Measurements from ENCODE around the gene FAR1.

DNA sequence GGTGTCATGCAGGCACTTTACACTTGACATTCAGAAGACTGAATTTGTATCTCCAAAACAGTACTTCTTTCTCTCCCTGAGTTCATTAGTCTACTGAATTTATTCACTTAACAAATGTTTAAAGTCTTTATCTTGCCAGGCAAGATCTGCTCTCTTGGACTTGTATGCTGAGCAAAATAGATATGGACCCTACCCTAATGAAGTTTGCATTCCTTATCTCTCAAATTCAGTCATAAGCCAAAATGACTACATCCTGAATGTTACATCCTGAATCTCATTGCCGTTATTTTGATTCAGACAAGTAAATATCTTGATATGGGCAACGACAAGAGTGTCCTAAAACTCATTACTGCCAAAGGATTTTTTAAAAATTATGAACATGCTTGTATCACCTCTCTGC is 29.7 kb downstream of the FAR1 start:
- TF ChIP-seq, protein P1, sequence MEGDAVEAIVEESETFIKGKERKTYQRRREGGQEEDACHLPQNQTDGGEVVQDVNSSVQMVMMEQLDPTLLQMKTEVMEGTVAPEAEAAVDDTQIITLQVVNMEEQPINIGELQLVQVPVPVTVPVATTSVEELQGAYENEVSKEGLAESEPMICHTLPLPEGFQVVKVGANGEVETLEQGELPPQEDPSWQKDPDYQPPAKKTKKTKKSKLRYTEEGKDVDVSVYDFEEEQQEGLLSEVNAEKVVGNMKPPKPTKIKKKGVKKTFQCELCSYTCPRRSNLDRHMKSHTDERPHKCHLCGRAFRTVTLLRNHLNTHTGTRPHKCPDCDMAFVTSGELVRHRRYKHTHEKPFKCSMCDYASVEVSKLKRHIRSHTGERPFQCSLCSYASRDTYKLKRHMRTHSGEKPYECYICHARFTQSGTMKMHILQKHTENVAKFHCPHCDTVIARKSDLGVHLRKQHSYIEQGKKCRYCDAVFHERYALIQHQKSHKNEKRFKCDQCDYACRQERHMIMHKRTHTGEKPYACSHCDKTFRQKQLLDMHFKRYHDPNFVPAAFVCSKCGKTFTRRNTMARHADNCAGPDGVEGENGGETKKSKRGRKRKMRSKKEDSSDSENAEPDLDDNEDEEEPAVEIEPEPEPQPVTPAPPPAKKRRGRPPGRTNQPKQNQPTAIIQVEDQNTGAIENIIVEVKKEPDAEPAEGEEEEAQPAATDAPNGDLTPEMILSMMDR (IDR thresholded peaks at IDR 0.05; ENCODE audit: poor library complexity, severe bottlenecking), result no peak
- TF ChIP-seq, protein P2, sequence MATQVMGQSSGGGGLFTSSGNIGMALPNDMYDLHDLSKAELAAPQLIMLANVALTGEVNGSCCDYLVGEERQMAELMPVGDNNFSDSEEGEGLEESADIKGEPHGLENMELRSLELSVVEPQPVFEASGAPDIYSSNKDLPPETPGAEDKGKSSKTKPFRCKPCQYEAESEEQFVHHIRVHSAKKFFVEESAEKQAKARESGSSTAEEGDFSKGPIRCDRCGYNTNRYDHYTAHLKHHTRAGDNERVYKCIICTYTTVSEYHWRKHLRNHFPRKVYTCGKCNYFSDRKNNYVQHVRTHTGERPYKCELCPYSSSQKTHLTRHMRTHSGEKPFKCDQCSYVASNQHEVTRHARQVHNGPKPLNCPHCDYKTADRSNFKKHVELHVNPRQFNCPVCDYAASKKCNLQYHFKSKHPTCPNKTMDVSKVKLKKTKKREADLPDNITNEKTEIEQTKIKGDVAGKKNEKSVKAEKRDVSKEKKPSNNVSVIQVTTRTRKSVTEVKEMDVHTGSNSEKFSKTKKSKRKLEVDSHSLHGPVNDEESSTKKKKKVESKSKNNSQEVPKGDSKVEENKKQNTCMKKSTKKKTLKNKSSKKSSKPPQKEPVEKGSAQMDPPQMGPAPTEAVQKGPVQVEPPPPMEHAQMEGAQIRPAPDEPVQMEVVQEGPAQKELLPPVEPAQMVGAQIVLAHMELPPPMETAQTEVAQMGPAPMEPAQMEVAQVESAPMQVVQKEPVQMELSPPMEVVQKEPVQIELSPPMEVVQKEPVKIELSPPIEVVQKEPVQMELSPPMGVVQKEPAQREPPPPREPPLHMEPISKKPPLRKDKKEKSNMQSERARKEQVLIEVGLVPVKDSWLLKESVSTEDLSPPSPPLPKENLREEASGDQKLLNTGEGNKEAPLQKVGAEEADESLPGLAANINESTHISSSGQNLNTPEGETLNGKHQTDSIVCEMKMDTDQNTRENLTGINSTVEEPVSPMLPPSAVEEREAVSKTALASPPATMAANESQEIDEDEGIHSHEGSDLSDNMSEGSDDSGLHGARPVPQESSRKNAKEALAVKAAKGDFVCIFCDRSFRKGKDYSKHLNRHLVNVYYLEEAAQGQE (IDR thresholded peaks at IDR 0.05; ENCODE audit: borderline replicate concordance), result no peak
- no peak for TF ChIP-seq RAD21 (conservative IDR thresholded peaks at IDR 0.05)
- TF ChIP-seq EZH2 (IDR thresholded peaks at IDR 0.05; ENCODE audit: borderline replicate concordance, insufficient read depth, low read length, poor library complexity, severe bottlenecking), result no peak
